HG03066 (cell line): ENCODE data around the gene TRIO.

ENCODE experiments used
- ATAC-seq: cut with Tn5 transposase; IDR thresholded peaks from one replicate; pipeline ENCODE4 v1.9.1; 2021; ENCODE audit warnings: low read depth; ENCODE audit not compliant: unreplicated experiment

The TRIO gene

GRCh38 chr5:14281746-14282181 lies 138.6 kb downstream of the TRIO start:
- peak; percentile 56 for ATAC-seq

DNA sequence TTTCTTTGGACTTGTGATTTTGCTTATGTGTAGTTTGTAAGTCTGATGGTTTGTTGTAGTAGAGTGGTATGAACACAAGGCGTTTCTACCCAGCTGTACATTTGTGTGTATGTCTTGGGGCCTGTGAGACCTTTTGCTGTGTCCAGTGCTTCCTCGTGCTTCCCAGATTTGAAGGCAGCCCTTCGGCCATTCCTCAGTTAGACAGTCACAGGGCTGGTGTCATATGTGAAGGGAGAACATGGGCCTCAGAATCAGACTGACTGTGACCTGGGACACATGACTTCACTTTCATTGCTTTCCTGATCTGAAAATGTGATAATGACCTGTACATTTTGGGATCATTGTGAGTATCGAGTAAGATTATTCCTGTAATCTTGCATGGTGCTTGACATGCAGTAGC lies 140.0 kb downstream of the TRIO start:
- no peak for ATAC-seq

GRCh38 chr5:14284392-14285148 lies 141.4 kb downstream of the TRIO start:
- no peak for ATAC-seq

GRCh38 chr5:14286007-14286406 lies 142.9 kb downstream of the TRIO start:
- no peak for ATAC-seq

- peak; percentile 79 for ATAC-seq
These were observed 143.7 kb downstream of the TRIO start for GRCh38 chr5:14286574-14287421.

GRCh38 chr5:14292766-14293658 lies 149.9 kb downstream of the TRIO start:
- no peak for ATAC-seq

DNA sequence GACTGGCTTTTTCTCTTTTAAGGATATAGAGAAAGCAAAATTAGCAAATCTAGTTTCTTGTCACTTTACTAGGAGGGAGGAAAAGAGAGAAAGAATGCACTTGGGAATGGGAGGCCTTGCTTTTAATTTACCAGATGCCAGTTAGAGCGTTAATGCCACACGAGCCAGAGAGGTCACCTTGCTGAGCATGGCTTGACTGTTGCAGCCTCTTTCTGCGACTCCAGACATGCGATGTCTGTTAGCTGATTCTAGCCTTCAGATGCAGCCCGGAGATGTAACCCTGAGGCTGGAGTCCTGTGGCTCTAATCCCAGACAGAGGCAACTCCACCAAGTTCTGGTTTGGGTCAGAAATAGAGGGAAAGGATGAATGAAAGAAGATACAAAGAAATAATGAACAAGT lies 152.5 kb downstream of the TRIO start:
- ATAC-seq, result no peak

- ATAC-seq, result no peak
These were observed 153.6 kb downstream of the TRIO start for GRCh38 chr5:14296533-14297331.

DNA sequence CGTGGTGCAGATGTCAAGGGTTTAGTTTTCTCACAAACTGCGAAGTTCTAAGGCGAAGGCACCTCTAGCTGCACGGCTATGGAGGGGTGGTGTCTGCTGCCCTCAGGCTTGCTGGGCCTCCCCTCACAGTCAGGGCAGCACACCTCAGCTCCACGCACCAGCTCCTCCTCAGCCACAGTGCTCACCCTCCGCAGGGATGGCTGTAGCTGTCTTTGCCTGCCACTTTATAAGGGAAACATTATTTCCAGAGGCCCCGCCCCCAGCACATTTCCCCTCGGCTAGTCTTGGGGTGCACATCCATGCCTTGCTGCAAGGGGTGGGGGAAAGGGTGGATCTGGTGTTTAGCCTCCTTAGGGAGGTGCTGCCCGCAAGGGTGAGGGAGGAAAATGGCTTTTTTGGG lies 154.6 kb downstream of the TRIO start:
- ATAC-seq, result no peak

- no peak for ATAC-seq
These were observed 155.1 kb downstream of the TRIO start for GRCh38 chr5:14298126-14298847.

DNA sequence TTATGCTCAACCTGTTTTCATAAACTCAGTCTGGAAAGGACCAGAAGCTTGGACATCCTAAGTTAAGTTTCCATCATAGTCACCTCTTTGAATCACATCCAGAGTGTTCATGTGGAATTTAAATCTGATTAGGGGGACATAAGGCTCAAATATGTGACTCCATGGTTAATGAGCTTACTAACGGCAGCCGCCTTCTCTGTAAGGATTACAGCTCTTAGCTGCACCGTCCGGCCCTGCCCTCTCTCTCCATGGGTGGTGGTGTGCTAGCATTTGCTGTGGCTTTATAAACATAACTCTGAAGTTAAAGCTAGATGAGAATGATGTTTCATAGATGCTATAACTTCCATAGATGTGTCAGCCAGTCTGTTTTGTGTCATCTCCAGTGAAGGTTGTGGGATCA lies 156.5 kb downstream of the TRIO start:
- ATAC-seq, result no peak

- ATAC-seq, result no peak
These were observed 158.0 kb downstream of the TRIO start for GRCh38 chr5:14301186-14301585.

DNA sequence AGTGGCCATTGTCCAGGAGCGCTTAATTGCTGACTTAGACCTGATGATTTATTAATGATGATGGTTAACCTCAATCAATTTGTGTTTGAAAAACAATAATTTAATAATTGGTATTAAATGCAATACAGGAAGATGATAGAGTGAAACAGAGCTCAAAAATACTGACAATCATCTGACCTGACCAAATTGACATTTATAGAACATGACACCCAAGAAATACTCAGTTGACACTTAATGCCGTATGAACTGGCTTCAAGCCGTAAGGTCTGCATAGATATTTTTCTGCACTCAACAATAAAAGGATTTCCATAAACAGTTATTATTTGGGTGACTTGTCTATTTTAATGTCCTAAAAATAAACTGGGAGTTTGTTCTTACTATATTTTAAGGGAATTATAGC lies 159.2 kb downstream of the TRIO start:
- ATAC-seq, result no peak

DNA sequence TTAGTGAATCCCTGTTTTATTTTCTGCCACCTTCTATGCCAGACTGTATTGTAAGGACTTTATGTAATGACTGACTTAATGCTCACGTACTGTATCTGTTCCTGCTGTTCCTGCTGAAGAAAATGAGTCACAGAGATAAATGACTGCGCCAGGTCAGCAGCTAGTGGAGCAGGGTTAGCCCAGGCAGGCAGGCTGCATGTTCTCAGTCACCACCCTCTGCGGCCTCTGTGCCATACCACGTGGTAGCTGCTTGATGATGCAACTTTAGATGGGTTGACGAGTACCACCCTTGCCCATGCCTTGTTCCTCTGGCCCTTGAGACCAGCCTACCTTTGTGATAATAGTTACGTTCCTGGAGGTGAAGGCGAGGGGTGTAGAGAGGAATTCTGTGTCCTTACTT lies 161.9 kb downstream of the TRIO start:
- no peak for ATAC-seq

DNA sequence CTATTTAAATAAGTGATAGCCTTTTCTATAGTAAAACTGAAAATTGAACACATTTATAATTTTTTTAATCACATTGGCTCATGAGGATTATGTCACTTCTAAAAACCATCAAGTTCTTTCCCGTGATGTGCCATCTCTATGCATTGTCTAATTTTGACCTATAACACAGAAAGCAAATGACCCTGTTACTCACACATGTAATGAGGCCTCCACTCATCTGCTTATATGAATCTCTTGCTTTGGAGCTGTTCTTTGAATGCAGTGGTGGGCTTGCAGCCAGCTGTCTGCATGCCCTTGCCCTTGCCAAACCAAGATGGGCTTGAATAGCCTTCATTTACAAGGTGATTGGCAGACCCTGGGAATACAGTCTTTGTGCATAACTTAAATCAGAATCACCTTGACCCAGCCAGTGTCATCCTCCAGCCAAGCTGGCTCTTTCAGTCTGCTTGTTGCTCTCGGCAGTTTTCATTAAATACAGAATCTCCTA lies 163.2 kb downstream of the TRIO start:
- ATAC-seq, result no peak

DNA sequence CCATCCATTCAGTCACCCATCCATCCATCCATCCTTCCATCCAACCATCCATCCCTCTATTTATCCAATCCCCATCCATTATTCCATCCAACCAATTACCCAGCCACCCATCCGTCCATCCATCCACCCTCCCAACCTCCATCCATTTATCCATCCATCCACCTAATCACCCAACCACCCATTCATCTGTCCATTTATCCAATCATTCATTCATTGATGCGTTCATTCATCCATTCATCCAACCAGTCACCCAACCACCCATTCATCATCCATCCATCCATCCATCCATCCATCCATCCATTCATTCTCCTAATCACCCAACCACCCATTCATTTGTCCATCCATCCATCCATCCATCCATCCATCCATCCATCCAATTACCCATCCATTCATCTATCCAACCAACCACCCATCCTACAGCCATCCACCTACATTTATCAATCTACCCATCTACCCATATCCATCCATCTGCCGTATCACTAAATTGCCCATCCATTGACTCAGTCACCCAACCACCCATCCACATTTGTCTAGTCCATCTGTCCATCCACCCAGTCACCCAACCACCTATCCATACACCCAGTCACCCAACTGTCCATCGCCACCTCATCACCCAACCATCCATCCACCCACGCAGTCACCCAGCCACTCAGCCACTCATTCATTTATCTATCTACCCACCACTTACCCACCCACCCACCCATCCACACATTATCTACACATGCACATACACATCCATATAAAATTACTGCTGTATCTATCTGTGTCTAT lies 165.4 kb downstream of the TRIO start:
- no peak for ATAC-seq

DNA sequence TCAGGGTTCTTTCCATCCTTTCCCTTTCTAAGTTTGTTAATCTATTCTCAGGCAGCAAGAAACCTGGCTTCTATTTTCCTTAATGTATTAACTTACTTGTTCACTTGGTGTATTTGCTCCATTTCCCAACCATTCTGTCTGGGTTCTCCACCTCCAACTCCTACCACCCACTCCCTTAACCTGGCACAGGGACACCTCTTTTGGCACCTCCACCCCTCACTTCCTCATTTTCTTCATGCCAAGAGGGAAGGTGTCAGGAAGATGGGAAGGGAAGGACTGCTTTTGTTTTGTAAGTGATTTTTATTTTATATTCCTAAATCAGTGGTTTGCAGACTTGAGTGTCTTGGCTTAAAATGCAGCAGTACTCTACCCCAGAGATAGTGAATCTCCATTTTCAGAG lies 166.1 kb downstream of the TRIO start:
- no peak for ATAC-seq

GRCh38 chr5:14309878-14310531 lies 166.9 kb downstream of the TRIO start:
- no peak for ATAC-seq
